ENCODE measurements around the gene ANO2.

DNA sequence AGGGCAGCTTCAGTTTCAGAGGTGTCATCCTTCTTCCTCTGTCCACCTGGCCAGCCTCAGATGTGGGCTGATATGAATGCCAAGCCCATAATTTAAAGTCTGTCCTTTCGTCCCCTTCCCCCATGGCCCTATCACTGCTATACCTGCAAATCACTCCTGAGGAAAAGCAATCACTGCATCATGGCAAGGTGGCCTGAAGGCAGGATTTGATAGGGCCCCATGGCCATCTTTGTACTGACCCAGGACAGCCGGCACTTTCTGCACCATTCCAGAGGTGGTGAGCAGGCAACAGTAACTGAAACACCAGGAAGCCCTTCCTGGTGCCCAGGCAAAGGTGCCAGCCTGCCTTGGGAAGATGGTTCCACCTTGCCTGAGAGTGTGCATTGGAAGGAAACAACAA, 60.8 kb downstream of the ANO2 start:
- TF ChIP-seq, protein P1, sequence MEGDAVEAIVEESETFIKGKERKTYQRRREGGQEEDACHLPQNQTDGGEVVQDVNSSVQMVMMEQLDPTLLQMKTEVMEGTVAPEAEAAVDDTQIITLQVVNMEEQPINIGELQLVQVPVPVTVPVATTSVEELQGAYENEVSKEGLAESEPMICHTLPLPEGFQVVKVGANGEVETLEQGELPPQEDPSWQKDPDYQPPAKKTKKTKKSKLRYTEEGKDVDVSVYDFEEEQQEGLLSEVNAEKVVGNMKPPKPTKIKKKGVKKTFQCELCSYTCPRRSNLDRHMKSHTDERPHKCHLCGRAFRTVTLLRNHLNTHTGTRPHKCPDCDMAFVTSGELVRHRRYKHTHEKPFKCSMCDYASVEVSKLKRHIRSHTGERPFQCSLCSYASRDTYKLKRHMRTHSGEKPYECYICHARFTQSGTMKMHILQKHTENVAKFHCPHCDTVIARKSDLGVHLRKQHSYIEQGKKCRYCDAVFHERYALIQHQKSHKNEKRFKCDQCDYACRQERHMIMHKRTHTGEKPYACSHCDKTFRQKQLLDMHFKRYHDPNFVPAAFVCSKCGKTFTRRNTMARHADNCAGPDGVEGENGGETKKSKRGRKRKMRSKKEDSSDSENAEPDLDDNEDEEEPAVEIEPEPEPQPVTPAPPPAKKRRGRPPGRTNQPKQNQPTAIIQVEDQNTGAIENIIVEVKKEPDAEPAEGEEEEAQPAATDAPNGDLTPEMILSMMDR (IDR thresholded peaks at IDR 0.05) = no peak
- TF ChIP-seq POLR2AphosphoS5 (IDR thresholded peaks at IDR 0.05) (no peak), POLR2A (IDR thresholded peaks at IDR 0.05) (no peak), EP300 (IDR thresholded peaks at IDR 0.05; ENCODE audit: low read depth) (no peak)

All from transverse colon (tissue), 4 donors.